GM21447 (cell line): Measurements from ENCODE around the gene HOXB6.

Source experiments
- ATAC-seq: cut with Tn5 transposase; IDR thresholded peaks from one replicate; pipeline ENCODE4 v1.9.1; 2021; ENCODE audit not compliant: unreplicated experiment

Gene HOXB6

GRCh38 chr17:48568499-48569239 lies 36.1 kb downstream of the HOXB6 start:
- ATAC-seq: no peak

- no peak for ATAC-seq
These were observed 37.0 kb downstream of the HOXB6 start for GRCh38 chr17:48567646-48568354.

- ATAC-seq: no peak
These were observed 37.6 kb downstream of the HOXB6 start for GRCh38 chr17:48567209-48567608.

- ATAC-seq: no peak
These were observed 38.1 kb downstream of the HOXB6 start for GRCh38 chr17:48566717-48567116.

- ATAC-seq: no peak
These were observed 38.7 kb downstream of the HOXB6 start for GRCh38 chr17:48565925-48566710.

GRCh38 chr17:48565022-48565554 lies 39.7 kb downstream of the HOXB6 start:
- no peak for ATAC-seq

- no peak for ATAC-seq
These were observed 40.4 kb downstream of the HOXB6 start for GRCh38 chr17:48564188-48565021.

GRCh38 chr17:48563867-48564187 lies 41.0 kb downstream of the HOXB6 start:
- ATAC-seq: no peak

GRCh38 chr17:48563385-48563838 lies 41.4 kb downstream of the HOXB6 start:
- no peak for ATAC-seq

- no peak for ATAC-seq
These were observed 41.9 kb downstream of the HOXB6 start for GRCh38 chr17:48562934-48563333.

- peak; percentile 61 for ATAC-seq
These were observed 42.6 kb downstream of the HOXB6 start for GRCh38 chr17:48561884-48562810.

- ATAC-seq: no peak
These were observed 44.7 kb downstream of the HOXB6 start for GRCh38 chr17:48559840-48560817.

- ATAC-seq: no peak
These were observed 45.5 kb downstream of the HOXB6 start for GRCh38 chr17:48559122-48559839.

- ATAC-seq: no peak
These were observed 46.0 kb downstream of the HOXB6 start for GRCh38 chr17:48558831-48559121.

GRCh38 chr17:48558057-48558830 lies 46.5 kb downstream of the HOXB6 start:
- no peak for ATAC-seq

GRCh38 chr17:48556576-48557401 lies 48.0 kb downstream of the HOXB6 start:
- ATAC-seq: no peak
